HAP-1 (cell line): Measurements from ENCODE around the gene NUP35.
"Not testable (repeated sequence)": the region's sequence is repeated elsewhere in the genome, so short reads cannot be mapped to it uniquely, and the experiment has no call there.

Source experiments
- DNase-seq, 2 experiments: peaks; one replicate each; pipeline ENCODE4 v3.0.0-alpha.2; 2016 to 2020; ENCODE audit warnings: low spot score in 2 of 2
- H3K27me3 ChIP-seq: fragments of 250-450 bp; sonication (Bioruptor Pico); 2 replicates; pipeline ENCODE4 v1.5.1; 2020; ENCODE audit warnings: low read depth, mild to moderate bottlenecking, moderate library complexity
- H3K36me3 ChIP-seq: fragments of 250-450 bp; sonication (Bioruptor Pico); replicated peaks from 2 replicates; pipeline ENCODE4 v1.5.1; 2020; ENCODE audit warnings: mild to moderate bottlenecking
- H3K4me1 ChIP-seq: fragments of 250-450 bp; sonication (Bioruptor Pico); 2 replicates; pipeline ENCODE4 v1.5.1; 2020; ENCODE audit warnings: mild to moderate bottlenecking
- H3K4me3 ChIP-seq: fragments of 250-450 bp; sonication (Bioruptor Pico); 2 replicates; pipeline ENCODE4 v1.5.1; 2020; ENCODE audit warnings: mild to moderate bottlenecking, moderate library complexity
- H3K9me3 ChIP-seq: fragments of 250-450 bp; sonication (Bioruptor Pico); 2 replicates; pipeline ENCODE4 v1.5.1; 2020; ENCODE audit warnings: mild to moderate bottlenecking, moderate library complexity
- in situ Hi-C: fragments of 300-500 bp; cut with MboI; formaldehyde crosslinking; loops from 3 replicates; pipeline ENCODE4 v1.14.3; 2020; ENCODE audit warnings: low sequenced_read_pairs, inconsistent platforms, mixed read lengths

The NUP35 gene

GRCh38 chr2:183162362-183162761, 38.1 kb downstream of the NUP35 start:
- no peaks in the 10 kb centered on the region for H3K27me3 ChIP-seq
- no peak overlapping the region for H3K4me3 ChIP-seq
- peaks cover 24% of the 10 kb centered on the region for H3K4me1 ChIP-seq
- no peak for DNase-seq
- no peaks in the 10 kb centered on the region for H3K9me3 ChIP-seq
- H3K36me3 ChIP-seq: peaks cover 36% of the 10 kb centered on the region
- in situ Hi-C loops: no loop called here

- Histone ChIP-seq H3K4me1 (peaks cover 14% of the 10 kb centered on the region), H3K9me3 (no peaks in the 10 kb centered on the region), H3K4me3 (no peak overlapping the region), H3K36me3 (peaks cover 36% of the 10 kb centered on the region), H3K27me3 (no peaks in the 10 kb centered on the region)
- DNase-seq: no peak
- in situ Hi-C loops: no loop called here
Observed at GRCh38 chr2:183163821-183164649, 39.8 kb downstream of the NUP35 start.

GRCh38 chr2:183164650-183165015, 40.4 kb downstream of the NUP35 start:
- in situ Hi-C loops: no loop called here
- H3K9me3 ChIP-seq: no peaks in the 10 kb centered on the region
- peaks cover 33% of the 10 kb centered on the region for H3K36me3 ChIP-seq

GRCh38 chr2:183166210-183166609, 42.0 kb downstream of the NUP35 start:
- H3K27me3 ChIP-seq: no peaks in the 10 kb centered on the region
- H3K4me1 ChIP-seq: 0 out of 2 replicates have a peak, but pooled peaks cover 2% of the 10 kb centered on the region
- in situ Hi-C loops: no loop called here
- H3K36me3 ChIP-seq: peaks cover 25% of the 10 kb centered on the region
- no peak overlapping the region for H3K4me3 ChIP-seq
- H3K9me3 ChIP-seq: no peaks in the 10 kb centered on the region
- no peak for DNase-seq

More at GRCh38 chr2:183164650-183165015, 40.4 kb downstream of the NUP35 start:
- Histone ChIP-seq H3K4me3 (no peak overlapping the region), H3K27me3 (no peaks in the 10 kb centered on the region), H3K4me1 (peaks cover 8% of the 10 kb centered on the region)
- DNase-seq: no peak

GRCh38 chr2:183166976-183167375, 42.7 kb downstream of the NUP35 start:
- H3K9me3 ChIP-seq, DNase-seq, H3K4me3 ChIP-seq, in situ Hi-C loops, H3K27me3 ChIP-seq, H3K4me1 ChIP-seq: not testable (repeated sequence)
- H3K36me3 ChIP-seq: peaks cover 18% of the 10 kb centered on the region

- in situ Hi-C loops: no loop called here
Observed at GRCh38 chr2:183172220-183172887, 48.1 kb downstream of the NUP35 start.

GRCh38 chr2:183179156-183179555, 54.9 kb downstream of the NUP35 start:
- Histone ChIP-seq H3K4me1 (no peaks in the 10 kb centered on the region; the same call in 1 of the 2 replicates), H3K9me3 (peaks cover 10% of the 10 kb centered on the region), H3K27me3 (no peaks in the 10 kb centered on the region), H3K36me3 (peaks cover 21% of the 10 kb centered on the region), H3K4me3 (no peak overlapping the region)
- in situ Hi-C loops: no loop called here
- no peak for DNase-seq

More at GRCh38 chr2:183172220-183172887, 48.1 kb downstream of the NUP35 start:
- Histone ChIP-seq H3K27me3 (no peaks in the 10 kb centered on the region), H3K36me3 (peaks cover 1% of the 10 kb centered on the region; the same call in 1 of the 2 replicates), H3K4me3 (no peak overlapping the region), H3K4me1 (no peaks in the 10 kb centered on the region), H3K9me3 (peaks cover 3% of the 10 kb centered on the region; the same call in 1 of the 2 replicates)
- DNase-seq: no peak

GRCh38 chr2:183185534-183185933, 61.3 kb downstream of the NUP35 start:
- peaks cover 7% of the 10 kb centered on the region; the same call in 1 of the 2 replicates for H3K9me3 ChIP-seq
- no peak overlapping the region for H3K4me3 ChIP-seq
- in situ Hi-C loops: no loop called here
- DNase-seq: no peak
- peaks cover 18% of the 10 kb centered on the region for H3K36me3 ChIP-seq
- no peaks in the 10 kb centered on the region for H3K27me3 ChIP-seq
- H3K4me1 ChIP-seq: no peaks in the 10 kb centered on the region; the same call in 1 of the 2 replicates

- in situ Hi-C loops: no loop called here
- H3K36me3 ChIP-seq: peaks cover 23% of the 10 kb centered on the region
- no peak for DNase-seq
- no peak overlapping the region for H3K4me3 ChIP-seq
- H3K4me1 ChIP-seq: no peaks in the 10 kb centered on the region
- no peaks in the 10 kb centered on the region for H3K27me3 ChIP-seq
- peaks cover 7% of the 10 kb centered on the region; the same call in 1 of the 2 replicates for H3K9me3 ChIP-seq
Observed at GRCh38 chr2:183186296-183186695, 62.1 kb downstream of the NUP35 start.

GRCh38 chr2:183186766-183187165, 62.5 kb downstream of the NUP35 start:
- H3K27me3 ChIP-seq: no peaks in the 10 kb centered on the region
- no peaks in the 10 kb centered on the region for H3K4me1 ChIP-seq
- H3K9me3 ChIP-seq: peaks cover 7% of the 10 kb centered on the region; the same call in 1 of the 2 replicates
- DNase-seq: no peak
- H3K4me3 ChIP-seq: no peak overlapping the region
- in situ Hi-C loops: no loop called here
- peaks cover 24% of the 10 kb centered on the region for H3K36me3 ChIP-seq

- Histone ChIP-seq H3K4me3 (no peak overlapping the region), H3K9me3 (no peaks in the 10 kb centered on the region), H3K36me3 (0 out of 2 replicates have a peak, but pooled peaks cover 5% of the 10 kb centered on the region), H3K27me3 (no peaks in the 10 kb centered on the region), H3K4me1 (no peaks in the 10 kb centered on the region)
- no peak for DNase-seq
- in situ Hi-C loops: no loop called here
Observed at GRCh38 chr2:183192343-183192742, 68.1 kb downstream of the NUP35 start.

- no peaks in the 10 kb centered on the region for H3K27me3 ChIP-seq
- no peaks in the 10 kb centered on the region for H3K4me1 ChIP-seq
- in situ Hi-C loops: no loop called here
Observed at GRCh38 chr2:183193904-183194303, 69.7 kb downstream of the NUP35 start.

GRCh38 chr2:183195397-183195796, 71.2 kb downstream of the NUP35 start:
- Histone ChIP-seq H3K27me3 (no peaks in the 10 kb centered on the region), H3K9me3 (no peaks in the 10 kb centered on the region), H3K36me3 (0 out of 2 replicates have a peak, but pooled peaks cover 5% of the 10 kb centered on the region), H3K4me3 (no peak overlapping the region), H3K4me1 (no peaks in the 10 kb centered on the region)
- DNase-seq: no peak
- in situ Hi-C loops: no loop called here

More at GRCh38 chr2:183193904-183194303, 69.7 kb downstream of the NUP35 start:
- H3K4me3 ChIP-seq: no peak overlapping the region
- H3K36me3 ChIP-seq: 0 out of 2 replicates have a peak, but pooled peaks cover 5% of the 10 kb centered on the region
- peak in 1 of 2 experiments; percentile 9 for DNase-seq
- H3K9me3 ChIP-seq: no peaks in the 10 kb centered on the region

- Histone ChIP-seq H3K36me3 (0 out of 2 replicates have a peak, but pooled peaks cover 3% of the 10 kb centered on the region), H3K4me1 (no peaks in the 10 kb centered on the region), H3K9me3 (no peaks in the 10 kb centered on the region), H3K27me3 (no peaks in the 10 kb centered on the region), H3K4me3 (no peak overlapping the region)
- in situ Hi-C loops: no loop called here
- no peak for DNase-seq
Observed at GRCh38 chr2:183195998-183196409, 71.8 kb downstream of the NUP35 start.
